GM12892 (cell line): ENCODE measurements around the gene MACROD1.

Experiments
- POLR2A ChIP-seq: IDR thresholded peaks from 2 replicates; pipeline ENCODE4 v1.6.1; 2011; ENCODE audit warnings: low read depth, low read length, control low read depth
- POLR2AphosphoS5 ChIP-seq: IDR thresholded peaks from 2 replicates; pipeline ENCODE4 v1.6.1; 2011; ENCODE audit warnings: low read depth, low read length, control low read depth
- TAF1 ChIP-seq: IDR thresholded peaks from 2 replicates; pipeline ENCODE4 v1.6.1; 2011; ENCODE audit warnings: low read depth, mild to moderate bottlenecking, control low read depth, low read length, borderline replicate concordance

DNA sequence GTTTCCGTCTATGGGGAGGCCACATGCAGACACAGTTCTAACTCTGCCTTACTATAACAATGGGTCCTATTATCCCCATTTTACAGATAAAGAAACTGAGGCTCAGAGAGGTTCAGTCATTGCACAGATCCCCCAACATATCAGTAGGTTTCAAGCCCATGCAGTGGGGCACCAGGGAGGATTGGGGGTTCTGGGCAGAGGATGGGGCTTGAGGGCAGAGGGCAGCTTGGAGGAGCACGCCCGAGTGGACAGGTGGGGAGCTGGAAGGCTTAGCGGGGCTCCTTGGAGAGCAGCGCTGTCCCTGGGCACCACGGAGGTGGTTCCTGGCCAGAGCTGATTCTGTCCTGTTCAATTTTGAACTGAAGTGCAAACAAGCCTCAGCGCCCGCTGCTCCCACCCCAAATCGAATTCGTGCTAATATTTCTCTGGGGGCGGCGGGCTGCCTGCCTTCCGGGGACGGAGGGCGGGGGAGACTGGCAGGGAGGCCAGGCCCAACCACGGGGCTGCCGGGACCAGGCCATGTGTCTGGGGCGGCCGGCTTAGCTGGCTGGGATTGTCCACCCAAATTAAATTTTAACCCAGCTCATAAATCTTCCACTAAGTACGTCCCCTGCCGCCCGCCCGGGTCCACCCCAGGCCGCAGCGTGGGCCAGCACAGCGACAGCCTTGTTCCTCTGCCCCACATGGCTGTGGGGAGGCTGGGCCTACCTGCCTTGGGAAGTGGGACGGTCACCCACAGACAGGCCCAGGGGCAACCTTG, 80.8 kb downstream of the MACROD1 start:
- TF ChIP-seq POLR2A (no peak), TAF1 (no peak), POLR2AphosphoS5 (no peak)
